ENCODE results near the gene CCNY.

The CCNY gene

GRCh38 chr10:35423505-35424306 is 87.4 kb downstream of the CCNY start:
- Histone ChIP-seq H3K4me3 (ENCODE audit: low read length) (no peak overlapping the region), H4K20me1 (ENCODE audit: insufficient read depth, low read length) (no peaks in the 10 kb centered on the region; the same call in 1 of the 2 replicates), H3K27ac (ENCODE audit: low read length) (no peak overlapping the region), H3K27me3 (replicated peaks; ENCODE audit: insufficient read depth, low read length) (no peaks in the 10 kb centered on the region), H3K4me2 (ENCODE audit: low read depth, low read length) (no peak overlapping the region), H3K9me3 (replicated peaks; ENCODE audit: insufficient read depth, low read length) (no peaks in the 10 kb centered on the region), H3K79me2 (ENCODE audit: low read length) (peaks cover 61% of the 10 kb centered on the region), H2AFZ (ENCODE audit: low read length) (no peak overlapping the region), H3K4me1 (ENCODE audit: low read length) (no peaks in the 10 kb centered on the region), H3K9me2 (replicated peaks; ENCODE audit: insufficient read depth, low read length) (no peaks in the 10 kb centered on the region), H3K9ac (ENCODE audit: low read length) (no peak overlapping the region), H3F3A (ENCODE audit: insufficient read depth, low read length) (no peaks in the 10 kb centered on the region), H3K36me3 (replicated peaks; ENCODE audit: insufficient read depth, low read length) (no peaks in the 10 kb centered on the region)
- TF ChIP-seq EZH2phosphoT487 (IDR thresholded peaks at IDR 0.05; ENCODE audit: low read length): no peak
- TF ChIP-seq EZH2 (optimal IDR thresholded peaks at IDR 0.05; ENCODE audit: low read depth, low read length): no peak
- TF ChIP-seq, protein P1, sequence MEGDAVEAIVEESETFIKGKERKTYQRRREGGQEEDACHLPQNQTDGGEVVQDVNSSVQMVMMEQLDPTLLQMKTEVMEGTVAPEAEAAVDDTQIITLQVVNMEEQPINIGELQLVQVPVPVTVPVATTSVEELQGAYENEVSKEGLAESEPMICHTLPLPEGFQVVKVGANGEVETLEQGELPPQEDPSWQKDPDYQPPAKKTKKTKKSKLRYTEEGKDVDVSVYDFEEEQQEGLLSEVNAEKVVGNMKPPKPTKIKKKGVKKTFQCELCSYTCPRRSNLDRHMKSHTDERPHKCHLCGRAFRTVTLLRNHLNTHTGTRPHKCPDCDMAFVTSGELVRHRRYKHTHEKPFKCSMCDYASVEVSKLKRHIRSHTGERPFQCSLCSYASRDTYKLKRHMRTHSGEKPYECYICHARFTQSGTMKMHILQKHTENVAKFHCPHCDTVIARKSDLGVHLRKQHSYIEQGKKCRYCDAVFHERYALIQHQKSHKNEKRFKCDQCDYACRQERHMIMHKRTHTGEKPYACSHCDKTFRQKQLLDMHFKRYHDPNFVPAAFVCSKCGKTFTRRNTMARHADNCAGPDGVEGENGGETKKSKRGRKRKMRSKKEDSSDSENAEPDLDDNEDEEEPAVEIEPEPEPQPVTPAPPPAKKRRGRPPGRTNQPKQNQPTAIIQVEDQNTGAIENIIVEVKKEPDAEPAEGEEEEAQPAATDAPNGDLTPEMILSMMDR (IDR thresholded peaks at IDR 0.05; ENCODE audit: low read length): no peak
- no peak for DNase-seq

DNA sequence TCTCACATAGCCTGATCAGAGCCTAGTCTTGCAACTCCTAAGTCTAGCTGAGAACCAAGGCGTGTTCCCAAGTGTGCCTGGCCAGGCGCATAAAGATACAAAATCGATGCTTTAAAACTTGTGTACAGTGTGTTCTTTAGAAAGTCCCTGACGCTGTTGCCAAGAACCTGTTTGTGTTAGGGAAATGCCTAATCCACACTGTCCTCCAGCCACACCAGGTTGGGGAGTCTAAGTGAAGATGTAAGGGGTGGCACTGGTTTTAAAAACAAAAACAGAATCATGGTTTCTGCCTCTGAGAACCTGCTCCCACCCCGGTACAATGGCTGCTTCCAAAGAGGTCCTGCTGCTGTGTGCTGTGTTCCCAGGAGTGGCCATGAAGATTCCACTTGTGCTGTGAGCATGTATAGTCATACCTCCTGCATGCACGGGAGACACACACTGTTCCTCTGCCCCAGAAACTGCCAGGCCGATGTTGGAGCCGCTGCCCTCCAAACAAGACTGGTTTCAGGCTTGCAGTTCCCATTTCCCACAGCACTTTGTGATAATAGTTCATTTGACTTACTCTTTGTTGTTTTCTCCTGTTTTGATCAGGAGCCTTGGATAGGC is 88.5 kb downstream of the CCNY start:
- Histone ChIP-seq H4K20me1 (ENCODE audit: insufficient read depth, low read length) (no peaks in the 10 kb centered on the region; the same call in 1 of the 2 replicates), H3K4me3 (ENCODE audit: low read length) (no peak overlapping the region), H3K4me1 (ENCODE audit: low read length) (no peaks in the 10 kb centered on the region), H2AFZ (ENCODE audit: low read length) (no peak overlapping the region), H3K36me3 (replicated peaks; ENCODE audit: insufficient read depth, low read length) (no peaks in the 10 kb centered on the region), H3K9ac (ENCODE audit: low read length) (no peak overlapping the region), H3K79me2 (ENCODE audit: low read length) (peaks cover 53% of the 10 kb centered on the region), H3K9me2 (replicated peaks; ENCODE audit: insufficient read depth, low read length) (no peaks in the 10 kb centered on the region), H3K27ac (ENCODE audit: low read length) (no peak overlapping the region), H3K27me3 (replicated peaks; ENCODE audit: insufficient read depth, low read length) (no peaks in the 10 kb centered on the region), H3F3A (ENCODE audit: insufficient read depth, low read length) (no peaks in the 10 kb centered on the region), H3K4me2 (ENCODE audit: low read depth, low read length) (no peak overlapping the region), H3K9me3 (replicated peaks; ENCODE audit: insufficient read depth, low read length) (no peaks in the 10 kb centered on the region)
- no peak for DNase-seq
- TF ChIP-seq EZH2phosphoT487 (IDR thresholded peaks at IDR 0.05; ENCODE audit: low read length) (no peak), EZH2 (optimal IDR thresholded peaks at IDR 0.05; ENCODE audit: low read depth, low read length) (no peak)
- TF ChIP-seq, protein P1 (IDR thresholded peaks at IDR 0.05; ENCODE audit: low read length): no peak

DNA sequence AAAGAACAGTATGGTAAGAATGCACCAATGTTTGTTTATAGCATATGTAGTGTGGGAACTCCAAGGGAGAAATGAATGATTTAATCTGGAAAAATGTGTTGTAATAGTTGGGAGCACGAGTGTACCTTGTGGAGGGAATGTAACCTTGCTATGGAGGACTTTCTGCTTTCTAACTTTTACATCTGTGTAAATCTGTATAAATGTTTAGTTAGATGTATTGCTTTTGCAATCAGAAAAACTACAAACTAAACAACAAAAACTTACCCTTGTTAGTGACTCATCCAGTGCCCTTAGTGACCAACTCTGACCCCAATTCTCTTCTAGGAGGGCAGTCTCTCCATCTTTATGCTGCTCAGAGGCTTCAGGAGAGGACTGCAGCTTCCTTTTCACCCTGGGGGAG is 89.3 kb downstream of the CCNY start:
- no peaks in the 10 kb centered on the region for H3K4me1 ChIP-seq (ENCODE audit: low read length)
- H3K9ac ChIP-seq (ENCODE audit: low read length): no peak overlapping the region
- H3K36me3 ChIP-seq (replicated peaks; ENCODE audit: insufficient read depth, low read length): no peaks in the 10 kb centered on the region
- H4K20me1 ChIP-seq (ENCODE audit: insufficient read depth, low read length): no peaks in the 10 kb centered on the region
- no peak for TF ChIP-seq EZH2 (optimal IDR thresholded peaks at IDR 0.05; ENCODE audit: low read depth, low read length)
- TF ChIP-seq EZH2phosphoT487 (IDR thresholded peaks at IDR 0.05; ENCODE audit: low read length): no peak
- TF ChIP-seq, protein P1 (IDR thresholded peaks at IDR 0.05; ENCODE audit: low read length): no peak
- no peaks in the 10 kb centered on the region for H3K9me2 ChIP-seq (replicated peaks; ENCODE audit: insufficient read depth, low read length)
- H3K4me2 ChIP-seq (ENCODE audit: low read depth, low read length): no peak overlapping the region
- no peak overlapping the region for H2AFZ ChIP-seq (ENCODE audit: low read length)
- H3K4me3 ChIP-seq (ENCODE audit: low read length): no peak overlapping the region
- H3K27ac ChIP-seq (ENCODE audit: low read length): no peak overlapping the region
- DNase-seq: no peak
- no peaks in the 10 kb centered on the region for H3F3A ChIP-seq (ENCODE audit: insufficient read depth, low read length)
- no peaks in the 10 kb centered on the region for H3K27me3 ChIP-seq (replicated peaks; ENCODE audit: insufficient read depth, low read length)
- peaks cover 45% of the 10 kb centered on the region for H3K79me2 ChIP-seq (ENCODE audit: low read length)
- H3K9me3 ChIP-seq (replicated peaks; ENCODE audit: insufficient read depth, low read length): no peaks in the 10 kb centered on the region

All from MM.1S (cell line).